GM13976 (cell line): ENCODE data around the gene FBXW7.

Experiments
- DNase-seq: peaks from one replicate; pipeline ENCODE4 v3.0.0; 2012; ENCODE audit warnings: low spot score
- CTCF ChIP-seq: IDR thresholded peaks from 2 replicates; pipeline ENCODE4 v1.5.1; 2012; ENCODE audit warnings: borderline replicate concordance, mild to moderate bottlenecking; ENCODE audit not compliant: insufficient read depth; ENCODE audit errors: extremely low read depth, missing control alignments, control extremely low read depth
- in situ Hi-C: fragments of 300-500 bp; cut with MboI; formaldehyde crosslinking; loops from one replicate; pipeline ENCODE4 v1.12.0; 2022; ENCODE audit warnings: low sequenced_read_pairs, mixed read lengths, inconsistent platforms; ENCODE audit not compliant: unreplicated experiment

FBXW7 gene

GRCh38 chr4:152480326-152480725 lies 55.6 kb downstream of the FBXW7 start:
- DNase-seq = no peak
- no peak for TF ChIP-seq CTCF
- in situ Hi-C loops = no loop called here

- in situ Hi-C loops = no loop called here
- no peak for DNase-seq
- no peak for TF ChIP-seq CTCF
Measured at GRCh38 chr4:152479428-152480026, 56.4 kb downstream of the FBXW7 start.

GRCh38 chr4:152478461-152479237 lies 57.2 kb downstream of the FBXW7 start:
- in situ Hi-C loops = no loop called here
- no peak for TF ChIP-seq CTCF

GRCh38 chr4:152476796-152477195 lies 59.1 kb downstream of the FBXW7 start:
- DNase-seq = no peak
- in situ Hi-C loops = no loop called here
- TF ChIP-seq CTCF = no peak

More at GRCh38 chr4:152478461-152479237, 57.2 kb downstream of the FBXW7 start:
- DNase-seq = no peak

GRCh38 chr4:152471251-152471792 lies 64.6 kb downstream of the FBXW7 start:
- no peak for DNase-seq
- TF ChIP-seq CTCF = no peak
- in situ Hi-C loops = no loop called here

GRCh38 chr4:152468408-152468807 lies 67.5 kb downstream of the FBXW7 start:
- no peak for TF ChIP-seq CTCF
- in situ Hi-C loops = no loop called here
- DNase-seq = no peak

- no peak for TF ChIP-seq CTCF
- DNase-seq = no peak
- in situ Hi-C loops = no loop called here
Measured at GRCh38 chr4:152467101-152467500, 68.8 kb downstream of the FBXW7 start.
